HEK293 (cell line): ENCODE data around the gene ZFR.
A peak's percentile ranks its signal among the peaks of the same experiment; 100 is the strongest.
"Not testable (repeated sequence)": the region's sequence is repeated elsewhere in the genome, so short reads cannot be mapped to it uniquely, and the experiment has no call there.

Source experiments
- CTCF ChIA-PET: fragments of 350-600 bp; formaldehyde crosslinking; extraction: SDS; loops from one replicate; lab custom pipeline; 2021; ENCODE audit warnings: antibody characterized with exemption; lab: Yijun Ruan, JAX
- POLR2A ChIA-PET: fragments of 300-600 bp; formaldehyde crosslinking; extraction: SDS; loops from one replicate; lab custom pipeline; 2020; ENCODE audit warnings: antibody characterized with exemption, inconsistent platforms; lab: Yijun Ruan, JAX
- H3K27ac ChIP-seq: fragments of 200-500 bp; sonication (Bioruptor generic); 2 replicates; pipeline ENCODE4 v1.5.1; 2014; ENCODE audit warnings: low read depth, low read length, control low read depth, inconsistent platforms; ENCODE audit errors: extremely low read depth
- H3K36me3 ChIP-seq, 2 experiments: fragments of 200-500 bp in 1 of 2; sonication (Bioruptor generic) in 1 of 2; 1 replicate in 1 of 2; 2 replicates in 1 of 2; pipeline ENCODE4 v1.5.1; 2014 to 2017; ENCODE audit warnings: inconsistent platforms in 2 of 2, low read length in 2 of 2; ENCODE audit not compliant: control insufficient read depth in 2 of 2, insufficient read depth in 1 of 2
- H3K4me1 ChIP-seq: fragments of 200-500 bp; sonication (Bioruptor generic); 2 replicates; pipeline ENCODE4 v1.5.1; 2014; ENCODE audit warnings: mild to moderate bottlenecking, low read length, inconsistent platforms; ENCODE audit not compliant: control insufficient read depth, insufficient read depth
- H3K4me3 ChIP-seq: 2 replicates; pipeline ENCODE4 v1.5.1; 2011; ENCODE audit warnings: low read depth, mild to moderate bottlenecking, control low read depth, low read length, moderate library complexity
- H3K9me3 ChIP-seq: fragments of 200-500 bp; sonication (Bioruptor generic); 2 replicates; pipeline ENCODE4 v1.5.1; 2014; ENCODE audit warnings: low read depth, low read length, inconsistent platforms; ENCODE audit not compliant: control insufficient read depth, insufficient read depth
- GLI2 ChIP-seq: fragments of 450-650 bp; formaldehyde crosslinking; IDR thresholded peaks from 2 replicates; pipeline ENCODE4; 2017; ENCODE audit warnings: missing biosample characterization, missing genetic modification characterization, low read depth, borderline replicate concordance
- GLIS2 ChIP-seq: fragments of 450-650 bp; formaldehyde crosslinking; IDR thresholded peaks from 2 replicates; pipeline ENCODE4 v1.5.1; 2016; ENCODE audit warnings: missing biosample characterization, missing genetic modification characterization
- HOXD13 ChIP-seq: sonication (generic); formaldehyde crosslinking; IDR thresholded peaks from 2 replicates; pipeline ENCODE4 v1.8.0; 2022; ENCODE audit warnings: missing genetic modification reagents, borderline replicate concordance
- KLF1 ChIP-seq: fragments of 450-650 bp; formaldehyde crosslinking; IDR thresholded peaks from 2 replicates; pipeline ENCODE4 v1.5.1; 2016; ENCODE audit warnings: missing biosample characterization, missing genetic modification characterization
- KLF8 ChIP-seq: fragments of 450-650 bp; formaldehyde crosslinking; IDR thresholded peaks from 2 replicates; pipeline ENCODE4 v1.5.1; 2016; ENCODE audit warnings: missing biosample characterization, missing genetic modification characterization
- PRDM10 ChIP-seq: fragments of 450-650 bp; formaldehyde crosslinking; IDR thresholded peaks from 2 replicates; pipeline ENCODE4 v1.5.1; 2016; ENCODE audit warnings: missing biosample characterization, missing genetic modification characterization
- PRDM6 ChIP-seq: fragments of 450-650 bp; formaldehyde crosslinking; IDR thresholded peaks from 2 replicates; pipeline ENCODE4 v1.5.1; 2017; ENCODE audit warnings: missing biosample characterization, missing genetic modification characterization
- SP7 ChIP-seq: fragments of 450-650 bp; formaldehyde crosslinking; IDR thresholded peaks from 2 replicates; pipeline ENCODE4 v1.5.1; 2016; ENCODE audit warnings: missing biosample characterization, missing genetic modification characterization
- TRIM28 ChIP-seq: IDR thresholded peaks from 2 replicates; pipeline ENCODE4 v1.6.1; 2011; ENCODE audit warnings: low read length, control low read depth, borderline replicate concordance
- YY1 ChIP-seq: fragments of 450-650 bp; formaldehyde crosslinking; IDR thresholded peaks from 2 replicates; pipeline ENCODE4 v1.5.1; 2018; ENCODE audit warnings: missing biosample characterization, missing genetic modification characterization
- ZBTB20 ChIP-seq: fragments of 450-650 bp; formaldehyde crosslinking; IDR thresholded peaks from 2 replicates; pipeline ENCODE4 v1.5.1; 2016; ENCODE audit warnings: missing biosample characterization, missing genetic modification characterization
- ZBTB26 ChIP-seq: fragments of 450-650 bp; formaldehyde crosslinking; optimal IDR thresholded peaks from 2 replicates; pipeline ENCODE3; 2016; ENCODE audit warnings: missing biosample characterization, mild to moderate bottlenecking, missing genetic modification characterization
- ZFP3 ChIP-seq: fragments of 450-650 bp; formaldehyde crosslinking; IDR thresholded peaks from 2 replicates; pipeline ENCODE4 v1.5.1; 2016; ENCODE audit warnings: low read depth, missing biosample characterization, missing genetic modification characterization
- ZNF155 ChIP-seq: fragments of 450-650 bp; formaldehyde crosslinking; IDR thresholded peaks from 2 replicates; pipeline ENCODE4 v1.5.1; 2016; ENCODE audit warnings: missing biosample characterization, missing genetic modification characterization
- ZNF175 ChIP-seq: fragments of 450-650 bp; formaldehyde crosslinking; IDR thresholded peaks from 2 replicates; pipeline ENCODE4 v1.5.1; 2016; ENCODE audit warnings: missing biosample characterization, missing genetic modification characterization
- ZNF211 ChIP-seq: fragments of 450-650 bp; formaldehyde crosslinking; IDR thresholded peaks from 2 replicates; pipeline ENCODE4 v1.5.1; 2016; ENCODE audit warnings: low read depth, missing biosample characterization, missing genetic modification characterization
- ZNF302 ChIP-seq: fragments of 450-650 bp; formaldehyde crosslinking; IDR thresholded peaks from 2 replicates; pipeline ENCODE4 v1.5.1; 2016; ENCODE audit warnings: missing biosample characterization, missing genetic modification characterization, low read depth
- ZNF362 ChIP-seq: fragments of 450-650 bp; formaldehyde crosslinking; IDR thresholded peaks from 2 replicates; pipeline ENCODE4 v1.5.1; 2016; ENCODE audit warnings: missing biosample characterization, missing genetic modification characterization
- ZNF391 ChIP-seq: fragments of 450-650 bp; formaldehyde crosslinking; IDR thresholded peaks from 2 replicates; pipeline ENCODE4 v1.5.1; 2016; ENCODE audit warnings: low read depth, missing biosample characterization, missing genetic modification characterization, borderline replicate concordance
- ZNF404 ChIP-seq: fragments of 450-650 bp; formaldehyde crosslinking; IDR thresholded peaks from 2 replicates; pipeline ENCODE4 v1.5.1; 2017; ENCODE audit warnings: missing biosample characterization, missing genetic modification characterization
- ZNF549 ChIP-seq: fragments of 450-650 bp; IDR thresholded peaks from 2 replicates; pipeline ENCODE4 v1.5.1; 2018; ENCODE audit warnings: missing biosample characterization, missing genetic modification characterization, mild to moderate bottlenecking, inconsistent platforms, moderate library complexity
- ZNF626 ChIP-seq: fragments of 450-650 bp; sonication (Bioruptor Pico); formaldehyde crosslinking; IDR thresholded peaks from 2 replicates; pipeline ENCODE4 v1.5.1; 2018; ENCODE audit warnings: missing biosample characterization, missing genetic modification characterization, inconsistent platforms
- ZSCAN5A ChIP-seq: fragments of 450-650 bp; formaldehyde crosslinking; IDR thresholded peaks from 2 replicates; pipeline ENCODE4 v1.5.1; 2016; ENCODE audit warnings: missing biosample characterization, missing genetic modification characterization

The ZFR gene

GRCh38 chr5:32314152-32314488 lies 130.4 kb downstream of the ZFR start:
- not testable (repeated sequence) for H3K4me3 ChIP-seq, H3K4me1 ChIP-seq, H3K36me3 ChIP-seq, H3K27ac ChIP-seq, H3K9me3 ChIP-seq
- TF ChIP-seq ZNF362 (tag by site-specific recombination) (peak; percentile 42; the same call in 1 of the 2 replicates), KLF1 (peak; percentile 33; the same call in 1 of the 2 replicates), PRDM10 (tag by site-specific recombination) (peak; percentile 51; the same call in 1 of the 2 replicates), KLF8 (0 out of 2 replicates have a peak, but pooled peaks have one; percentile 10), GLIS2 (0 out of 2 replicates have a peak, but pooled peaks have one; percentile 3), ZNF391 (tag by site-specific recombination) (0 out of 2 replicates have a peak, but pooled peaks have one; percentile 20), SP7 (tag by site-specific recombination) (0 out of 2 replicates have a peak, but pooled peaks have one; percentile 19)
- ChIA-PET POLR2A (interaction anchor here (0.6 kb wide), 1 partner anchor 166 kb away, joined by 3 read pairs; no protein-coding TSS in a partner anchor), CTCF (interaction anchor here (0.6 to 1.3 kb wide), 3 partner anchors 9 to 111 kb away, joined by 3 to 5 read pairs (median 4); no protein-coding TSS in a partner anchor)

GRCh38 chr5:32312595-32313332 lies 131.8 kb downstream of the ZFR start, which contains the start of gene MTMR12:
Gene MTMR12 (minus strand): TSS chr5:32312939. CDS start chr5:32312838, 101 bp downstream.
- POLR2A ChIA-PET, result interaction anchor here (2.4 kb wide), 1 partner anchor 139 kb away, joined by 11 read pairs; the partner anchor contains the start of gene GOLPH3
- TF ChIP-seq ZNF404 (tag by site-specific recombination), result no peak
- TF ChIP-seq ZNF626 (tag by site-specific recombination), result peak; percentile 68; the same call in 1 of the 2 replicates
- no peak for TF ChIP-seq ZNF211 (tag by site-specific recombination)
- TF ChIP-seq GLI2, result no peak
- TF ChIP-seq ZSCAN5A (tag by site-specific recombination), result 0 out of 2 replicates have a peak, but pooled peaks have one; percentile 30
- no peak for TF ChIP-seq ZNF155 (tag by site-specific recombination)
- TF ChIP-seq ZNF175 (tag by site-specific recombination), result no peak
- no peak for TF ChIP-seq PRDM6 (tag by site-specific recombination)
- peak; percentile 26; the same call in 1 of the 2 replicates for TF ChIP-seq ZBTB20
- no peak for TF ChIP-seq ZFP3 (tag by site-specific recombination)
- TF ChIP-seq YY1 (tag by site-specific recombination), result no peak; the same call in 1 of the 2 replicates
- TF ChIP-seq ZBTB26 (tag by site-specific recombination), result peak; percentile 68
- no peak for TF ChIP-seq HOXD13
- TF ChIP-seq ZNF549 (tag by site-specific recombination), result no peak
- no peak for TF ChIP-seq ZNF302 (tag by site-specific recombination)
- TF ChIP-seq TRIM28, result no peak

More at GRCh38 chr5:32312595-32313332, 131.8 kb downstream of the ZFR start, which contains the start of gene MTMR12:
- CTCF ChIA-PET, result interaction anchor here (0.7 kb wide), 1 partner anchor 31 kb away, joined by 3 read pairs; no protein-coding TSS in a partner anchor
- H3K36me3 ChIP-seq, result no peaks in the 10 kb centered on the region
- H3K27ac ChIP-seq, result peak within 1 kb of the TSS; percentile 80
- peak within 1 kb of the TSS; percentile 94 for H3K4me3 ChIP-seq
- no peaks in the 10 kb centered on the region for H3K9me3 ChIP-seq
- peaks cover 8% of the 10 kb centered on the region; the same call in 1 of the 2 replicates for H3K4me1 ChIP-seq
